Erythroblast (primary cell): ENCODE data around the gene CROCC2.
A peak's percentile ranks its signal among the peaks of the same experiment; 100 is the strongest.

Source experiments
- DNase-seq, 2 experiments: peaks; one replicate each; lab custom pipeline; 2025; lab: John Stamatoyannopoulos, UW
- GATA1 ChIP-seq: IDR thresholded peaks from 2 replicates; pipeline ENCODE4 v1.6.1; 2011; ENCODE audit warnings: low read depth, mild to moderate bottlenecking, control low read depth, low read length, moderate library complexity
- POLR2A ChIP-seq: IDR thresholded peaks from 2 replicates; pipeline ENCODE4 v1.6.1; 2011; ENCODE audit warnings: mild to moderate bottlenecking, low read length

The CROCC2 gene

DNA sequence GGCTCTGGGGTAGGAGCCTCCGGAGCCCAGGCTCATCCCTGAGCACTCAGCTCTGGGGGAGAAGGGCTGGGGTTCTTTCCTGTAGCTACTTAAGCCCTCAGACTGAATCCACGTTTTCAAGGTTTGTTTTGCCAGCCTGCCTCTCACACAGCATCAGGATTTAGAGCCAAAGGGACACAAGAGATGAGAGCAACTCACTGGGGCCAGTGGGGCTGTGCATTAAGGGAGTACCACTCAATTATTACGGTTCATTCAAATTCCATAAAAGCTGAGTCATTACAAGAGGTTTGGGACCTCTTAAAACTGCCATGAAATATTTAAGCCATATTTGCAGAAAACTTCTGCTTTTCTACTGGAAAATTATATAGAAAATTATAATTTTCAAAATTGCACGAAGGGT lies 75.1 kb downstream of the CROCC2 start:
- TF ChIP-seq GATA1 (no peak), POLR2A (no peak)
- DNase-seq = no peak

DNA sequence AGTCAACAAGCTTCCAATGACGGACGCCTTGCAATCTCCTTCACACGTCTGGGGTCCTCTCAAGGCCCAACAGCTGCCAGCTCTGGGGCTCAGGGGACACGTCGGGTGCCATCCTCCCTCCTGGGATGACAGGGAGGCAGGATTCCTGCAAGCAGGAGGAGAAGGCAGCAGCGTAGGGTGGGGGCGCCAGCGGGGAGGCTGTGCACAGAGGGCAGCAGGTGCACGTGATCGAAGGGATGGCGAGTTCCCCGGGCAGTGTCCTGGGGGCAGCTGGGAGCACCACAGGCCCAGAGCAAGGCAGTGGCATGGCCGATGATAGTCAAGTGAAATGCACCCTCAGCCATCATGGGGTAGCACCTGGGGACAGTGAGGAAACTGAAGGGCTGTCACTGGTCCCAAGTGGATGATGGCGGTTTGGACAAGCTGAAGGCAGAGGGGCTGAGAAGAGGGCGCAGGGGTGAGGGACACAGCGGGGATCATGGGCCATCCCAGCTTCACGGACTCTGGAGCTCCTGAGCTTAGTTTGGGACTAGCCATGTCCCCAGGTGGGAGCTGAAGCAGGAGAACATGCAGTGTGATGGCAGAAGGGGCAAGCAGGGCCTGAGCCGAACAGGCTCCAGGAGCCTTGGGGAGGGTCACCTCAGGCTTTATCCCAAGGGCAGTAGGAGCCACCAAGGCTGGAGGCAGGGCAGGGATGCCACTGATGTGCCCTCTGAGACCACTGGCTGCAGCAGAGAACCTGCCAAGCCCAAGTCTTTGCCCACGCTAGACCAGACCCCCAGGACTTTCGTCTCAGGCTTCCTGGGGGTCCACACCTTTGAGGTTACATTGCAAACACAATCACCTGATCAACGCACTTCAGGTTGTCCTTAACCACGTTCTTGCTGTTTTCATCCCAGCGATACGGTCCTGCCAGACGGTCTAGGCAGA lies 76.0 kb downstream of the CROCC2 start:
- TF ChIP-seq POLR2A = no peak
- no peak for TF ChIP-seq GATA1
- no peak for DNase-seq

DNA sequence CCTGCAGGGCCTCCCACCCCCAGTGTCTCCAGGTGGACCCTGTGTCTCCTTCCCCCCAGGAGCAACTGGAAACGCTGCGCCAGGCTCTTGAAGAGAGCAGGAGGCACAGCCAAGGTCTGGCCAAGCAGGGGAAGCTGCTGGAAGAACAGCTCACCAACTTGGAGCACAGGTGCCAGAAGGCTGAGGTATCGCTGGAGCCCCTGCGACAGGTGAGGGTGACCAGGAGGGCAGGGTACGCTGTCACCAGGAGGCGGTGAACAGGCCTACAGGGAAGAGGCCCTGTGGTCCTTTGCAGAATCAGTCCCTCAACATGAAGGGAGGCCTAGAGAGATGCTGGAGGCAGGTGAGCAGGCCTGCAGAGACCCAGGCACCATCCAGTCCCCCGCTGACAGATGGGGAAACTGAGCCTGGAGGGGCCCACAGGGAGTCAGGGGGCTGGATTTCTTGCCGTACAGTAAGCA lies 76.7 kb downstream of the CROCC2 start:
- TF ChIP-seq POLR2A (no peak), GATA1 (no peak)
- DNase-seq = no peak

DNA sequence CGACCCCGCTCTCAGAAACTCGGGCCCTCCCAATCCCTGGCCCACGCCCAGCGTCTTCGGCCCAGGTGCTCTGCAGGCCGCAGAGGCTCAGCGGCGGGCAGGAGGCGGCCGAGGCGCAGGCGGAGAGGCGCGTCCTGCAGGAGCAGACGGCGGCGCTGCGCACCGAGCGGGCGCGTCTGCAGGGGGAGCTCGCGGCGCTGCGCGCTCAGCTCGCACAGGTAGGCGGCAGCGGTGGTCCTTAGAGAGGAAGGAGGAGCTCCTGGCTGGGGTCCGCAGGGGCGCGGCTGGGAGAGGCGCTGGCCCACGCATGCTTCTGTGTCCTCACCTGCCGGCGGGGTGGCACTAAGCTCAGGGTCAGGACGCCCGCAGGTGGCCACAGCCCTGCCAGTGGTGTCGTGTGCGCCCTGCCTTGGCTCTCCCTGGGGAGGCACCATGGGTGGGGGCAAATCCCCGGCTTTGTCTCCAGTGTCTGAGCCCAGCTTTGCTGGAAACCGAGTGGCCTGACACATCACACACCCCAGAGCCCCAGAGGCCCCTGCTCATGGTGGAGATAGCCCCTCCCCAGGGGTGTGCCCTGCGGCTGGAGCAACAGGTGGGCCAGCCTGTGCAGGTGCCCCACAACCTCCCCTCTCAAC lies 77.3 kb downstream of the CROCC2 start:
- DNase-seq = peak; percentile 37 to 41

DNA sequence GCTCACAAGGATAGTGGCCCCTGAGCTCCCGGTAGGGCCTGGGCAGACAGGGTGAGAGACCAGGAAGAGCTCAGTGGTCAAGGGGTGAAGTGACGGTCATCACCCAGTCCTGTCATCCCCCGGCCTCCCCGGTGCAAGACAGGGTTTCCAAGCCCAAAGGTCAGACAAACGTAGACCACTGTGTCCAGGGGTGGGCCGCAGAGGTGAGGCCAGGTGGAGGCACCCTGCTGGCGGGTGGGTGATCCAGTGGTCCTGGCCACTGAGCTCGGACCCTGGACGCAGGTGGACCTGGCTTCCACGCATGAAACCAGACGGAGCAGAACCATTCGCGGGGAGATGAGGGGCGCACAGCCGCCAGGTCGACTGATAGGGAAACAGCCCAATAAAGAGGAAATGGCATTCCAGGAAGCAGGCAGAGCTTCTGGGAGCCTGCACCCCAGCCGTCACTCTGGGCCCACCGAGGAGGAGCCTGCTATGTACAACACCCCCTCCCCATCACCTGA lies 77.9 kb downstream of the CROCC2 start:
- no peak for DNase-seq
- no peak for TF ChIP-seq GATA1

More for the DNA sequence above, 77.3 kb downstream of the CROCC2 start:
- TF ChIP-seq GATA1 (no peak), POLR2A (no peak)

DNA sequence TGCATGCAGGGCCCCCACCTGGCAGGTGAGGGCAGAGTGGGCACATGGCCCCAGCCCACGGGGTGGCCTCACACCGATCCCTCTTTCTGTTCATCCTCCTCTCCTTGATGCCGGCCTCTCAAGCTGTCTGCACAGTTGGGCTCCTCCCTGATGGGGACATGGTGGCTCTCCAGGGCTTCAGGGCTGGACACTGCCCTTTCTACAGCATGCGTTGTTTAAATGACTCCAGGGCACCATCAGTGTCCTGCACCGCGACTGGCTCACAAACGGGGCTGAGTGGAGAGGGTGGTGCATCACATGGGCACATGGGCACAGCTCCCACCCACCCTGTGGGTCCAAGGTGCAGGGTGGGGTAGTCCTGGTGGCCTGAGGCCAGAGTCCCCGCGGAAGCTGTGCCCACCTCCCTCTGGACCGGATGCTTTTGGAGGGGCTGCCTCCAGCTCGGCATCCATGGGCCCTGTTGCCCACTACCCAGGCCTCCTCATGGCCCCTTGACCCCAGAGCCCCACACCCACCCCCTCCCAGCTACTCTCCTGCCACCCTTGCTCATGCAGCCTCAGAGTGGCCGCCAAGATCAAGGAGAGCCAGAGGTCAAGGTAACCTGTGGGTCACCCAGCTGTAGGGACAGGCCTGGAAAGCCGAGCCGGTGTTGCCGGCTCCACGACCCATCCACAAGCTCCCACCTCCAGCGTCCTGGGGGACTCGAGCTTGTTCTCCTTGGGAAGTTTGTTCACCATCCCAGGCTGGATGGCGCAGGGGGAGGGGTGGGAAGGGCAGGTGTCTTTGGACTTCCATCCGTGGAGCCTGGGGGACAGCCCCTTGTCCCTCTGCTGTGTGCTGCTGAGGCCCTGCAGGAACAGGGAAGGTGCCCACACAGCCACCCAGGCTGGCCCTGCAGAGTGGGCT lies 80.0 kb downstream of the CROCC2 start:
- no peak for DNase-seq
- TF ChIP-seq POLR2A = no peak
- TF ChIP-seq GATA1 = no peak

DNA sequence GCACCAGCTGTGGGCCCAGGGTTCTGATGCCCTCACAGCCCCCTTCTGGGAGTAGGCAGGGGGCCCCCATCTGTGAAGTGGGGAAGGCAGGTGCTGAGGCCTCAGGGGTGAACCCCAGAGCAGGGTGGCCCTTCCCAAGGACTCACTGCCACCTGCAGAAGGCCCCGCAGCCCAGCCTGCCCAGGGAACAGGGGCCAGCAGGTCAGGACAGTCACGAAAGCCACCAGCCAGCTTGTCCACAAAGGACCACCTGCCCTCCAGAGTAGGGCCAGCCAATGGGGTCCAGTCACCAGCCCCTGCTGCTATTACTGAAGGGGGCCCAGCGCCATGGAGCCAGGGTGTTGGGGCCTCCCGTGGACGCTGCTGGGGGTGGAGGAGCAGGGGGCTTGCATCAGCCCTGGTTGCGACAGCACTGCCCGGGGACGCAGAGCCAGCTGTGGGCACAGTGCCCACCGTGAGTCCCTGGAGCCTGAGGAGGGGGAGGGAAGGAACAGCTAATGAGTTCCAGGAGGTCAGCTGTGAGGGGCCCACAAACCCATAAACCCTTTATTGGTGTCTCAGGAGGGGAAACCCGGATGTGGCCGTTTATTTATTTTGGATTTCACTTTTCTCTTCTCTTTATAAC lies 80.8 kb downstream of the CROCC2 start:
- no peak for DNase-seq
- no peak for TF ChIP-seq GATA1
- no peak for TF ChIP-seq POLR2A

DNA sequence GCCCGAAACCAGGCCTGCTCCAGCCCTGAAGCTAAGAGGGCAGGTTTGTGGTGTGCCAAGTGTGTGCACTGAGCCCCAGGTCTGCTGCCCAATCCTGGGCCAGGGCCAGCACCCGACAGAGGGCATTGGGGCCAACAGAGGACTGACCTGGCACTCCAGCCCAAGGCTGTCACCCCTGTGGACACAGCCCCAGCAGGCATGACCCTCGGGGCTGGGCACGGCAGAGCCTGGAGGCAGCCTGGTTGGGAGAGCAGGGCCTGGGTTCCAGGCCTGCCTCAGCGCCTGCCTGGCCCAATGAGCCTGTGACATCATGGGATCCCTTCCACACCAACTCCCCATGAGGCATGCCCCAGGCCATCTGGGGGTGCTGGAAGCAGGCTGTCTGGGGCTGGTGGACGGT lies 81.5 kb downstream of the CROCC2 start:
- no peak for DNase-seq
- TF ChIP-seq GATA1 (no peak), POLR2A (no peak)

DNA sequence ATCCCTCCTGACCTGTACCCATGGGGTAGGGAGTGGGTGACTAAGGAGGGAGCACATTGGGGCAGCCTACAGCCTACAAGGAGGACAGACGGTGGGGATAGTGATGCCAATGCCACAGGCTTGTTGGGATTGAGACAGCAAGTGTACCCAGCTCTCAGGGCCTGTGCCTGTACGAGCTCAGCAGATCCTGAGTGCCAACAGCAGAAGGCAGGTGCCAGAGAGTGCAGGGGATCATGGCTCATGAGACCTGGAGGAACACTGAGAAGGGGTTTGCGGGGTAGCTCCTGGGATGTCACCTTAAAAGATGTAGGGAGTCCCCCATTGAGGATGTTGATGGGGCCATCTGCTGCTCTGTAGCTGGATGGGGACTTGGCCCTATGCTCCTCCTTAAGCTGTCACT lies 82.0 kb downstream of the CROCC2 start:
- TF ChIP-seq GATA1 = no peak
- TF ChIP-seq POLR2A = no peak
- no peak for DNase-seq

DNA sequence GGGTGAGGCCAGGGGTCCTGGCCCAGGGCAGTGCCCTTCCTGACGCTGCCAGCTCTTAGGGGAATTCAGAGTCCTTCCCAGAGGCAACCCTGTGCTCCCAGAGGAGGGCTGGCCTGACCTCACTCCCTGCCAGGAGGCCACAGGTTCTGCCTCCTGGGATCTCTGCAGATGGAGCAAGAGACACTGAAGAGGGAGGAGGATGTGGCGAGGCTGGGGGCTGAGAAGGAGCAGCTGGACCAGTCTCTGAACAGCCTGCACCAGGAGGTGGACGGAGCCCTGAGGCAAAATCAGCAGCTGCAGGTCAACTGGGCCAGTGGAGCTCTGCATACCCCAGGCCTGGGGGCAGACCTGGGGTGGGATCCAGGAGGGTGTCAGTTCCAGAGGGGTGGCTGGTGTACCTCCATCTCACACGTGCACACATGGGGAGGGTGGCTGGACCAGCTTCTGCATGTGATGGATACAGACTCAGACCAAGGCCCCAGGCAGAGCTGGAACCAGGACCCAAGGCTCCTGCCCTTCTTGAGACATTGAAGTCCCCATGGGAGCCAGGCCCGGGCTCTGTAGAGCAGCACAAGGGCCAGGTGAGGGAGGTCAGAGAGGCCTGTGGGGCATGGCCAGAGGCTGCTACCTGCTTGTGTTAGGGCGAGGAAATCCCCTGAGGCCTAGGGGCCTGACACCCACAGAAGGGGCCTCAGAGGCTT lies 82.6 kb downstream of the CROCC2 start:
- no peak for DNase-seq
- TF ChIP-seq POLR2A (no peak), GATA1 (no peak)

DNA sequence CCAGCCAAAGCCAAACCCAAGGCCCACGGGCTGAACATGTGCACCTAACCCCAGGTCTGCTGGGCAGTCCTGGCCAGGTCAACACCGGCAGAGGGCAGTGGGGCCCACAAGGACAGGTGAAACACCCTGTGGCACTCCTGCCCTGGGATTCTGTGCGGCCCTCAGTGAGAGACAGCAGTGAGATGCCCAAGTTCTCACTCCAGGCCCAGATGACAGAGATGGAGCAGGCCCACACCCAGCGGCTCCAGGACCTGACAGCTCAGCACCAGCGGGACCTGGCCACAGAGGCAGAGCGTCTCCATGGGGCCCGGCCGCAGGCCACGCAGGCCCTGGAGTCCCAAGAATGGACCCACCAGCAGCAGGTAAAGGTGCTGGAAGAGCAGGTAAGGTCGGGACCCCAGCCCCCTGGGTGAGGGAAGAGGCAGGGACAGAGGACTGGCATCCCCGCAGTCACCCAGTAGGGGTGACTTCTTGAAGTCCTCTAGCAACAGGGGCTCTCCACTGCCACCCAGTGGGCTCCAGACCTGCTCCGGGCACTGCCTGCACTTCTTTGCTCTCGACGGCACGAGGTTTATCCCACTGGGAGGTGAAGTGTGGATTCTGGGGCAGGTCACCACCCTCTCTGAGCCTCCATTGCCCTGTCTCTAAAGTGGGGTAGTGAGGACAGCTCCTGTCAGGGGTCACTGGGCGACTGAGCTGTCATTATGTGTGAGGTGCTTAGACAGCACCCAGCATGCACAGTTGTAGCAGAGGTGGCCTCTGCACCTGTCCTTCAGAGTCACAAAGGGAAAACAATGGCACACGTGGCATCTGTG lies 83.5 kb downstream of the CROCC2 start:
- TF ChIP-seq POLR2A (no peak), GATA1 (no peak)
- DNase-seq = no peak

DNA sequence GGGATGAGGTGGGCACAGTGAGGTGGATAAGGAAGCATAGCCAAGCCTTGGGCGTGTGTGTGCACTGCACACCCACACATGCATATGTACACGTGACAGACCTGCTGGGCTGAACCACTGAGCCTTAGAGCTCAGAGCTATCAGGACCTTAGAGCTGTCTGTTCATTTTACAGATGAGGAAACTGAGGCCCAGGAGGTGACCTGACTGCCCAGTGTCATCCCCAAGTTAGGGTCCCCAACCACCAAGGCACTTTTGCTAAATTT lies 84.1 kb downstream of the CROCC2 start:
- no peak for DNase-seq

More for the DNA sequence above, 84.1 kb downstream of the CROCC2 start:
- TF ChIP-seq GATA1 = no peak
- no peak for TF ChIP-seq POLR2A
